ENCODE data around the gene SPOCK1.

DNA sequence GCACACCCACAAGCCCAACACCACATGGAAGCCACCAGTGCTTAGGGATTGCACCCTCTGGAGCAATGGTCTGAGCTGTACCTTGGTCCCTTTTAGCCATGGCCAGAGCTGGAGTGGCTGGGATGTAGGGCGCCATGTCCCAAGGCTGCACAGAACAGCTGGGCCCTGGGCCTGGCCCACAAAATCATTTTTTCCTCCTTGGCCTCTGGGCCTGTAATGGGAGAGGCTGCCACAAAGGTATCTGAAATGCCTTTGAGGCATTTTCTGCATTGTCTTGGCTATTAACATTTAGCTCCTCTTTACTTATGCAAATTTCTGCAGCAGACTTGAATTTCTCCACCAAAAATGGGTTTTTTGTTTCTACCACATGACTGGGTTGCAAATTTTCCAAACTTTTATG, 117.6 kb downstream of the SPOCK1 start:
- no peak for TF ChIP-seq POLR2AphosphoS5 (IDR thresholded peaks at IDR 0.05; ENCODE audit: low read depth, low read length)
- no peak for TF ChIP-seq TAF1 (IDR thresholded peaks at IDR 0.05; ENCODE audit: borderline replicate concordance, insufficient read depth, low read length)
